ENCODE data around the gene GRK5. TPM values are rescaled to one million over a fixed set of nuclear protein-coding genes. Genes with fewer than 3 reads are reported as not detected.
A peak's percentile ranks its signal among the peaks of the same experiment; 100 is the strongest.

The GRK5 gene
- total RNA-seq, 1 donor from 2014 or later, result 68.7 TPM

GRCh38 chr10:119326167-119326566, 118.8 kb downstream of the GRK5 start:
- peak in 1 of 2 donors; percentile 20 for ATAC-seq
- H3K9me3 ChIP-seq, result no peaks in the 10 kb centered on the region
- TF ChIP-seq, protein P1, sequence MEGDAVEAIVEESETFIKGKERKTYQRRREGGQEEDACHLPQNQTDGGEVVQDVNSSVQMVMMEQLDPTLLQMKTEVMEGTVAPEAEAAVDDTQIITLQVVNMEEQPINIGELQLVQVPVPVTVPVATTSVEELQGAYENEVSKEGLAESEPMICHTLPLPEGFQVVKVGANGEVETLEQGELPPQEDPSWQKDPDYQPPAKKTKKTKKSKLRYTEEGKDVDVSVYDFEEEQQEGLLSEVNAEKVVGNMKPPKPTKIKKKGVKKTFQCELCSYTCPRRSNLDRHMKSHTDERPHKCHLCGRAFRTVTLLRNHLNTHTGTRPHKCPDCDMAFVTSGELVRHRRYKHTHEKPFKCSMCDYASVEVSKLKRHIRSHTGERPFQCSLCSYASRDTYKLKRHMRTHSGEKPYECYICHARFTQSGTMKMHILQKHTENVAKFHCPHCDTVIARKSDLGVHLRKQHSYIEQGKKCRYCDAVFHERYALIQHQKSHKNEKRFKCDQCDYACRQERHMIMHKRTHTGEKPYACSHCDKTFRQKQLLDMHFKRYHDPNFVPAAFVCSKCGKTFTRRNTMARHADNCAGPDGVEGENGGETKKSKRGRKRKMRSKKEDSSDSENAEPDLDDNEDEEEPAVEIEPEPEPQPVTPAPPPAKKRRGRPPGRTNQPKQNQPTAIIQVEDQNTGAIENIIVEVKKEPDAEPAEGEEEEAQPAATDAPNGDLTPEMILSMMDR (IDR thresholded peaks at IDR 0.05), result no peak
- DNase-seq, result no peak
- H3K4me1 ChIP-seq, result peaks cover 18% of the 10 kb centered on the region
- intact Hi-C loops (cut with DNase I), result no loop called here
- H3K27me3 ChIP-seq (ENCODE audit: low read depth), result no peaks in the 10 kb centered on the region
- H3K27ac ChIP-seq, result no peak overlapping the region
- peaks cover 18% of the 10 kb centered on the region for H3K36me3 ChIP-seq
- no peak overlapping the region for H3K4me3 ChIP-seq

GRCh38 chr10:119327096-119327745, 119.8 kb downstream of the GRK5 start:
- H3K27ac ChIP-seq, result no peak overlapping the region
- TF ChIP-seq, protein P1 (IDR thresholded peaks at IDR 0.05), result no peak

DNA sequence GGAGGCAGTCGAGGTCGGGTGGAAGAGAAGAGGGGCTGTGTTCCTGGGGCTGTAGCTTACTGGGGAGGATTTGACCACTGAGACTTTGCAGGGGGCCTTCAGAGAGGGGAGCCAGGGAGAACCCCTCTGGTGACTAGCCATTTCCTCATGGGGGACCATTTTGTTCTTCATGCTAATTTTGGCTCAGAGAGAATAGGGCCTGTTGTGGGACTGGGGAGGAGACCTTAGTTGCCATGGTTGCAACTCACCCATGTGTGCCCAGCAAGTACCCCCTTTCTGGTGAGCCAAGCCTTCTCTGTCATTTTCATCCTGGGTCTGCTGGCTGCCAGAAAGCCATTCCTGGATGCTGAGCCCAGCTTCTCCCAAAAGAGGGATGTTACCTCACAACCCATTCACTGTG, 120.9 kb downstream of the GRK5 start:
- peaks cover 10% of the 10 kb centered on the region for H3K4me1 ChIP-seq
- H3K36me3 ChIP-seq, result peaks cover 18% of the 10 kb centered on the region
- H3K27me3 ChIP-seq (ENCODE audit: low read depth), result no peaks in the 10 kb centered on the region
- no peak overlapping the region for H3K27ac ChIP-seq
- H3K9me3 ChIP-seq, result no peaks in the 10 kb centered on the region
- TF ChIP-seq, protein P1 (IDR thresholded peaks at IDR 0.05), result no peak
- intact Hi-C loops (cut with DNase I), result no loop called here
- ATAC-seq (no peak), DNase-seq (no peak)
- H3K4me3 ChIP-seq, result no peak overlapping the region

More at GRCh38 chr10:119327096-119327745, 119.8 kb downstream of the GRK5 start:
- Histone ChIP-seq H3K4me3 (no peak overlapping the region), H3K36me3 (peaks cover 18% of the 10 kb centered on the region), H3K27me3 (ENCODE audit: low read depth) (no peaks in the 10 kb centered on the region), H3K4me1 (peaks cover 16% of the 10 kb centered on the region), H3K9me3 (no peaks in the 10 kb centered on the region)
- intact Hi-C loops (cut with DNase I), result no loop called here
- no peak for ATAC-seq
- DNase-seq, result no peak

- TF ChIP-seq, protein P1 (IDR thresholded peaks at IDR 0.05), result no peak
- no peak overlapping the region for H3K4me3 ChIP-seq
- DNase-seq, result no peak
- H3K36me3 ChIP-seq, result peaks cover 28% of the 10 kb centered on the region
- H3K9me3 ChIP-seq, result no peaks in the 10 kb centered on the region
- peaks cover 2% of the 10 kb centered on the region for H3K4me1 ChIP-seq
- no peaks in the 10 kb centered on the region for H3K27me3 ChIP-seq (ENCODE audit: low read depth)
- H3K27ac ChIP-seq, result no peak overlapping the region
- intact Hi-C loops (cut with DNase I), result no loop called here
- ATAC-seq, result no peak
These were observed 123.0 kb downstream of the GRK5 start for GRCh38 chr10:119330342-119330741.

- DNase-seq, result no peak
- Histone ChIP-seq H3K4me3 (no peak overlapping the region), H3K27ac (no peak overlapping the region), H3K36me3 (peaks cover 26% of the 10 kb centered on the region), H3K4me1 (peaks cover 9% of the 10 kb centered on the region), H3K27me3 (ENCODE audit: low read depth) (no peaks in the 10 kb centered on the region), H3K9me3 (no peaks in the 10 kb centered on the region)
- intact Hi-C loops (cut with DNase I), result no loop called here
- ATAC-seq, result no peak
- TF ChIP-seq, protein P1 (IDR thresholded peaks at IDR 0.05), result no peak
These were observed 123.7 kb downstream of the GRK5 start for GRCh38 chr10:119331061-119331460.
